Lower leg skin (tissue), 4 donors: ENCODE data around the gene TNNC1. TPM values are rescaled to one million over a fixed set of nuclear protein-coding genes. Genes with fewer than 3 reads are reported as not detected.
A peak's percentile ranks its signal among the peaks of the same experiment; 100 is the strongest.

Experiments
- DNase-seq, 2 donors: peaks; one replicate each; pipeline ENCODE4 v3.0.0-alpha.2; 2019; ENCODE audit warnings: low spot score in 2 of 2
- H3K4me3 ChIP-seq: fragments of 200-600 bp; sonication (generic); 2 replicates; pipeline ENCODE4 v1.5.1; 2017; ENCODE audit warnings: mild to moderate bottlenecking, low read depth; ENCODE audit not compliant: poor library complexity, severe bottlenecking
- POLR2A ChIP-seq, 2 donors: fragments of 450-650 bp; IDR thresholded peaks; one replicate each; pipeline ENCODE4 v1.6.1; 2016 to 2017; ENCODE audit warnings: antibody characterized with exemption in 2 of 2, mild to moderate bottlenecking in 1 of 2, moderate library complexity in 1 of 2
- WGBS, 2 donors: methylation state at CpG; one replicate each; pipeline ENCODE4 v1.1.5; 2018; 5-methylcytosine and 5-hydroxymethylcytosine counted together
- intact Hi-C: fragments of 100-400 bp; cut with DNase I; formaldehyde crosslinking; loops from one replicate; pipeline ENCODE4 v1.15.0; 2023; ENCODE audit warnings: low total_unique reads
- total RNA-seq, 4 donors: library from RNA; depleted of rRNA; stranded (reverse); fragments of >200 nt; gene quantifications; one replicate each; pipeline ENCODE4 v1.1.0, GENCODE V29; 2016
- TF ChIP-seq, protein P1 (sequence below), 3 donors: fragments of 450-650 bp; IDR thresholded peaks; one replicate each; pipeline ENCODE4 v1.5.1; 2016; ENCODE audit warnings: antibody characterized with exemption in 3 of 3, mild to moderate bottlenecking in 3 of 3, moderate library complexity in 2 of 3

The TNNC1 gene
- total RNA-seq, 4 donors from 2014 or later = 6.3 to 73.7 (median 21.3) TPM

DNA sequence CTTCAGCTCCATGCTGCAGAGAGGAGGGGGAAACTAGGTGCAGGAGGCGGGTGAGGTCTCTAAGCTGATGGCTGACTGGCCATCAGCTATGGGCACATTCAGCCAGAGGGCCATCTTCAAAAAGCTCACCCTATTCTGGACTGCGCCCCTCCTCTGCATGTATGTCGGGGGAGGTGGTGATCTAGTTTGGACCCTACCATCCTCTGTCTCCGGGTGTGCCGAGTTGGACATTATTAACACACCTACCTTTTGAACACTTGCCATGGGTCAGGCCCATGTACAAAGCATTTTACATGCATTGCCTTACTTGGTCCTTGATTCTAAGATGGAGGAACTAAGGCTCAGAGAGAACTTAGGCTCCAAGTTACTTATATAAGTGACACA lies 3.0 kb upstream of the TNNC1 start:
- intact Hi-C loops = loop anchor here (10.0 kb wide), 1 partner anchor 228 kb away; the partner anchor contains the start of genes GNL3 and PBRM1
- DNase-seq = no peak
- 67 to 71% methylated on average over 5 of the region's 5 CpGs for WGBS, 2 donors
- H3K4me3 ChIP-seq = no peak overlapping the region
- no peak for TF ChIP-seq POLR2A (IDR thresholded peaks at IDR 0.05)
- TF ChIP-seq, protein P1, sequence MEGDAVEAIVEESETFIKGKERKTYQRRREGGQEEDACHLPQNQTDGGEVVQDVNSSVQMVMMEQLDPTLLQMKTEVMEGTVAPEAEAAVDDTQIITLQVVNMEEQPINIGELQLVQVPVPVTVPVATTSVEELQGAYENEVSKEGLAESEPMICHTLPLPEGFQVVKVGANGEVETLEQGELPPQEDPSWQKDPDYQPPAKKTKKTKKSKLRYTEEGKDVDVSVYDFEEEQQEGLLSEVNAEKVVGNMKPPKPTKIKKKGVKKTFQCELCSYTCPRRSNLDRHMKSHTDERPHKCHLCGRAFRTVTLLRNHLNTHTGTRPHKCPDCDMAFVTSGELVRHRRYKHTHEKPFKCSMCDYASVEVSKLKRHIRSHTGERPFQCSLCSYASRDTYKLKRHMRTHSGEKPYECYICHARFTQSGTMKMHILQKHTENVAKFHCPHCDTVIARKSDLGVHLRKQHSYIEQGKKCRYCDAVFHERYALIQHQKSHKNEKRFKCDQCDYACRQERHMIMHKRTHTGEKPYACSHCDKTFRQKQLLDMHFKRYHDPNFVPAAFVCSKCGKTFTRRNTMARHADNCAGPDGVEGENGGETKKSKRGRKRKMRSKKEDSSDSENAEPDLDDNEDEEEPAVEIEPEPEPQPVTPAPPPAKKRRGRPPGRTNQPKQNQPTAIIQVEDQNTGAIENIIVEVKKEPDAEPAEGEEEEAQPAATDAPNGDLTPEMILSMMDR (IDR thresholded peaks at IDR 0.05) = no peak

DNA sequence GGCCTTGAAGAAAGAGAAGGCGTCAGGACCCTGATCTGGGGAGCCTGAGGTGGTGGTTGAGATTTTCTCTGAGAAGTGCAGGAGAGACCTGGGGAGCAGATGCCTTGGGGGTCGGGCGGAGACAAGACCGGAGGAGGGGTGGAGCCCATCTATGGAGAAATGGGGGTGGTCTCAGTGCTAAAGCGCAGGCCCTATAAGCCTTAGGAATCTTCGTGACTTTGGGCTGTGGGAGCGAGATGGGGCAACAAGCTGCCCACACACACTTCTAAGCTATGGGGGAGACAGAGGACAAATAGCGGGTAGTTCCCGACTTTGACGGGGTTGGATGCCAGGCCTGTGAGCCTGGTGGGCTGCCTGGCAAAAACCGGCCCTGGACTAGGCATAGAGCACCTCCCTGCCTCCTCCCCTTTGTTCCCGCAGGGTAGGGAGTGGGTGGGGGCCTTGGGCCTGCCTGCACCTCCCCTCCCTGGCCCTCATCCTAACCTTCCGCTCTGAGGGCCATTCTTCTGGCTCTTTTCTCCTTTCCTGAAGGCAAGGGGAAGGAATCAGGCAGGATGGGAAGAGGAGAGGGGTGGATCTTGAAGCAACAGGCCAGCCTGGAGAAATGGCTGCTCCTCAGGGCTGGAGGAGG lies 2.4 kb upstream of the TNNC1 start:
- WGBS, 2 donors = 4% methylated on average over 13 of the region's 13 CpGs
- peak in 1 of 2 donors; percentile 83 for DNase-seq
- intact Hi-C loops = loop anchor here (10.0 kb wide), 1 partner anchor 229 kb away; the partner anchor contains the start of genes GNL3 and PBRM1
- TF ChIP-seq, protein P1 (IDR thresholded peaks at IDR 0.05) = no peak
- TF ChIP-seq POLR2A (IDR thresholded peaks at IDR 0.05) = no peak
- H3K4me3 ChIP-seq = peak overlapping the region; percentile 93

GRCh38 chr3:52455283-52456168 lies 1.7 kb upstream of the TNNC1 start, which contains the start of gene NISCH:
TSS of gene NISCH (plus strand) at chr3:52455604. CDS start at chr3:52455642, 38 bp downstream.
- peak within 1 kb of the TSS; percentile 93 for H3K4me3 ChIP-seq
- TF ChIP-seq POLR2A (IDR thresholded peaks at IDR 0.05) = no peak
- 1% methylated on average over 30 to 50 of the region's 86 CpGs for WGBS, 2 donors
- peak; percentile 84 to 98 for DNase-seq
- intact Hi-C loops = loop anchor here (10.0 kb wide), 1 partner anchor 229 kb away; the partner anchor contains the start of genes GNL3 and PBRM1

DNA sequence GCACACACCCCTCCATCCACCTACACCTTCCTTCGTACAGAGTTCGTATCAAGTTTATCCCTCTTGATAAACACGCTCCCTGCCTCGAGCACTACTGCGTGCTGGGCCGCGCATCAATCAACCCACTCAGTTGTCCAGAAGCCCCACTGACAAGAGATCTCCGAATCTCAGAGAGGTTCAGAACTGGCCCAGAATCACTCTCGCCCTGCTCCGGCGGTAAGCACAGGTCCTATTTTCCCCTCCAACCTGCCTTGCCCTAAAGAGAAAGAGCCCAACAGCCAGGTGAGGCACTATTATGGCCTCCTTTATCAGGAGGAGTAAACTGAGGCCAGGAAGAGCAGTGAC lies 1.1 kb upstream of the TNNC1 start:
- no peak for TF ChIP-seq POLR2A (IDR thresholded peaks at IDR 0.05)
- TF ChIP-seq, protein P1 (IDR thresholded peaks at IDR 0.05) = no peak
- WGBS, 2 donors = 37 to 38% methylated on average over 11 of the region's 11 CpGs
- intact Hi-C loops = loop anchor here (10.0 kb wide), 1 partner anchor 230 kb away; the partner anchor contains the start of genes GNL3 and PBRM1
- DNase-seq = no peak
- H3K4me3 ChIP-seq = peak overlapping the region; percentile 19

DNA sequence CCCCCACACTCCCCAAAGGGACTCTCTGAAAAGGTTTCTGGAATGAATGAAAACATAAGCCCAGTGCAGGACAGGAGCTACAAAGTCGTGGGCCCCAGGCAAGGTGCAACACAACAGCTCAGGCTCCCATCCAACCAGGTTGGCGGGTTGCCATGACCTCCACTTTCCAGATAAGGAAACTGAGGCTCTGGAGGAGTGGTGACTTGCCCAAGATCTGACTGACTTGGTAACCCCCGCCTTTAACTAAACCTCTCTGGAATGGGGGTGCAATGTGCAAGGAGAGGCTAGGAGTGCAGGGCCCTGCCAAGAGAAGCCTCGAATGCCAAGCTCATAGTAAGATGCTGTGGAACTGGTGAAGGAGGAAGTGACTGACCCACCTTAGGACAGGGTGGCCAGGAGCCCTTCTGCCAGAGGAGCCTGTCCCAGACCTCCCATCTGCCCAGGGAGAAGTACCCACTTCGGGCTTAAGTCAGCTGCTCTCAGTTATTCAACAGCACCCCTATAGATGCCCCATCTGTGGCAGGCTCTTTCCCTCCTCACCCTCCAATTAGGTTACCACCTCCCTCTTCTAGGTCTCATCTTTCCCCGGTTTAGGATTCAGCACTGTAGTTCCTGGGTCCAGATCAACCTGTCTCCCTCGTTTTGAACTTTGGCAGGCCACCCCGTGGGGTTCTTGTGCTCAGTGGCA lies 553 bp upstream of the TNNC1 start:
- peak in 1 of 2 donors; percentile 88 for DNase-seq

More for the DNA sequence above, 553 bp upstream of the TNNC1 start:
- intact Hi-C loops = loop anchor here (10.0 kb wide), 1 partner anchor 230 kb away; the partner anchor contains the start of genes GNL3 and PBRM1
- 43 to 49% methylated on average over 8 of the region's 8 CpGs for WGBS, 2 donors
- H3K4me3 ChIP-seq = no peak overlapping the region
- TF ChIP-seq, protein P1 (IDR thresholded peaks at IDR 0.05) = no peak
- no peak for TF ChIP-seq POLR2A (IDR thresholded peaks at IDR 0.05)
